CD4-positive, alpha-beta T cell treated with Interleukin-2 at 100 ng/mL for 4 hours (primary cell): ENCODE measurements around the gene RAMAC.
"Not testable (repeated sequence)": the region's sequence is repeated elsewhere in the genome, so short reads cannot be mapped to it uniquely, and the experiment has no call there.

ENCODE experiments used
- DNase-seq: peaks from one replicate; pipeline ENCODE4 v3.0.0-alpha.2; 2020; ENCODE audit warnings: low spot score

Gene RAMAC

DNA sequence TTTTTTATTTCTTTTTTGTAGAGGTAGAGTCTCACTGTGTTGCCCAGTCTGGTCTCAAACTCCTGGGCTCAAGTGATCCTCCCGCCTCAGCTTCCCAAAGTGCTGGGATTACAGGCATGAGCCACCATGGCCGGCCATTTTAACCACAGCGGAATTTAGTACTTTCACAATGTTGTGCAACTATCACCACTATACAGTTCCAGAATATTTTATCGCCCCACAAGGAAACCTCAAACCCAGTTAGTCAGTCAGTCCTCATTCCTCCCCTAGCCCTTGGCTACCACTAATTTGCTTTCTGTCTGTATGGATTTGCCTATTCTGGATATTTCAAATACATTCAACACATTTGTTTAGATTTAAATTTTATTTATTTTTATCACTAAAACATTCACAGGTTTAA lies 17.9 kb upstream of the RAMAC start:
- DNase-seq = no peak

- DNase-seq = no peak
Measured at GRCh38 chr15:82969353-82969752, 16.7 kb upstream of the RAMAC start.

GRCh38 chr15:82970078-82970686 lies 15.8 kb upstream of the RAMAC start:
- no peak for DNase-seq

- no peak for DNase-seq
Measured at GRCh38 chr15:82970696-82971095, 15.3 kb upstream of the RAMAC start.

DNA sequence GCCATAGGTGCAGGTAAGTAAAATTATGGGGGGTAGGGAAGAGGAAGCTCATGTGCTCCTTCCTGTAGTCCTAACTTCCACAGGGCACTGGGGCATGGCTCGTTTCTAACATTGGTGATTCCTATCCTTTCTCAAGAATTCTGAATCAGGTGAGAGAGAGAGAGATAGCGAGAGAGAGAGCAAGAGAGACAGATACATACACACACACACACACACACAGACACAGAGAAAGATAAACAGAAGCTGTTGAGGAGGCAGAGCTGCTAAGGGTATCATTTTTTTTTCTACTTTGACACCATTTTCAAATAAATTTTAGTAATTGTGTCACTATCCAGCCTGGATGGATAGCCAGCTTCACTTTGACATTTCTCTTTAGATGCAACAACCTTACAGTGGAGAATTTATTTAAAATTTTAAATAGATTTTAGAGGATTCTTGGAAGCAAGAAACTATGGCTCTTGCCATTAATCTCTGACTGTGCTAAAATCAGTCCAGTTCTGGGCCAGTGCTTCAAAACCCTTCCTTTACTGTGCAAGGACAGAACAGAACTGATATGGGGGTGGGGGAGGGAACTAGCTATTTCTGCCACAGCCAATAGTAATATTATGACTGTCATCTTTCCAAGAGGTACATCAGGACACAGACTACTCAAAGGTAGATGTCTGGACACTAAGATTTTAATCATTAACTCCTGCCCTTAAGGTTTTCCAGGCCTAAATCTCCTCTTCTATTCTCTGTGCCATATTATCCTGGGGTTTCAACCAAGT lies 14.6 kb upstream of the RAMAC start:
- no peak for DNase-seq

GRCh38 chr15:82972990-82973389 lies 13.0 kb upstream of the RAMAC start:
- no peak for DNase-seq

- no peak for DNase-seq
Measured at GRCh38 chr15:82977076-82977475, 8.9 kb upstream of the RAMAC start.

GRCh38 chr15:82978438-82978837 lies 7.6 kb upstream of the RAMAC start:
- DNase-seq = no peak

DNA sequence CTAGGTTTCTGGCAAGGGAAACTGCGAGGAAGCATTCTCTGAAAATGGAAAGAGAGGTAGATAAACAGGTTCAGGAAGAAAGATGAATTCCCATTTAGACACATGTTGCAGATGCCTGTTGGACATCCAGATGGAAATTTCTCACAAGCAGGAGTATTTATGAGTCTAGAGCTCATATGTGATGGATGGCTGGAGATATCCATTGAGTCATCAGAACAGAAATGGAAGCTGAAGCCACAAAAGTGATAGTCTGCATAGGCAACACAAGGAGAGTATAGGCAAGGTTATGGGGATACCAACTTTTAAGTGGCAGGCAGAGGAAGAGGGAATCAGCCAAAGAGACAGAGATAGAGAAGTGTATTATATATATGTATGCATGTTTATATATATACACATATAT lies 6.3 kb upstream of the RAMAC start:
- DNase-seq = no peak

DNA sequence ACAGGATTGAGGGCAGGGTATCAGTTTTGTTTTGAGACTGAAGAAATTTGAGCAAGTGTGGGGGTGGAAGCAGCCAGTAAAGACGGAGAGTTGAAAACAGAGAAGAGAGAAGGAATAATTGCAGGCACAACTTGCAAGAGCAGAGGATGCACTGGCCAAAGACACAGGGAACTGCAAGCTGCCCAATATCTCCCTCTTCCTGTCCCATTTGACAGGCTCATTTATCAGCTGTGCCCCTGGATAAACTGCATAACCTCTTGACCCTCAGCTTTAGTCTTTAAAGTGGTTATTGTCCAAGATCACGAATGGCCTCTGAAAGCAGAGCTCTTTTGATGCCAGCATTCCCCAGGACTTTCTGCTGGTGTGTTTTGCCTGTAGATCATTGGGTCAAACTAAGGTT lies 5.0 kb upstream of the RAMAC start:
- no peak for DNase-seq

- DNase-seq = peak; percentile 14
Measured at GRCh38 chr15:82986442-82986780, 401 bp downstream of the RAMAC start.

- DNase-seq = no peak
Measured at GRCh38 chr15:82992436-82992998, 6.5 kb downstream of the RAMAC start.

- DNase-seq = no peak
Measured at GRCh38 chr15:82993144-82993543, 7.1 kb downstream of the RAMAC start.

DNA sequence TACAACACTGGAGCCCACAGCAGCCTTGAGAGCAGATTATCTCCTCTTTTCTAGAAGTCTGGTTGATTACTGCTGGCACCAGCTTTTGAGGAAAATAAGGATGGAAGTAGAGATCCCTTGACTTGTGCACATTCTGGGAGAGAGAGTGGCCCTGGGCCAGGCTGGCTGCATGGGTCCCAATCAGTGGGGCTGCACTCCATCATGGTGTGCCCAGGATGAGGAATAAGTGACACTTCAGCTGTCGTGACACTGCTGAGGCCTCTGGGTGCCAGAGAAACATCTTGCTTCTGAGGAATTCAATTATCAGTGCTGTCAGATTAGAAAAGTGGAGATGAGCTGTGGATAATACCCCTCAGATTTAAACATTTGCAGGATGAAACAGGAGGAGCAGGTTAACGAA lies 9.1 kb downstream of the RAMAC start:
- DNase-seq = no peak

DNA sequence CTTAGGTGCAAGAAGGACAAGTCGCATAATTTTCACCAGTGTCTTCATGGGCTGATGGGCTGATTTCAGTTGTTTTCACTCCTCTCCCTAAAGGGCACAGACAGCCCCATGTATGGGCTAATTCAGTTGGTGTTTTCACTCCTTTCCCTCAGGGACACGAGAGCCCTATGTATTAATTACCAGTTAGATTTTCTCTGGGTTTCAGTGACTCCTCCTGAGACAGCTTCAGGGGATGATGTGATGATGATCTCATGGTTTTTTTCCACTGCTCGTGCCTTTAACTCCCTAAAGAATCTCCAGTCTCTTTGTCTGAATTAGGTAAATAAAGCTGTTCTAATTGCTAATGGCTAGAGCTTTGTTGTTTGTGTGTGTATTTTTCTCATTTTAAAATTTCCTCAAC lies 9.9 kb downstream of the RAMAC start:
- DNase-seq = no peak

DNA sequence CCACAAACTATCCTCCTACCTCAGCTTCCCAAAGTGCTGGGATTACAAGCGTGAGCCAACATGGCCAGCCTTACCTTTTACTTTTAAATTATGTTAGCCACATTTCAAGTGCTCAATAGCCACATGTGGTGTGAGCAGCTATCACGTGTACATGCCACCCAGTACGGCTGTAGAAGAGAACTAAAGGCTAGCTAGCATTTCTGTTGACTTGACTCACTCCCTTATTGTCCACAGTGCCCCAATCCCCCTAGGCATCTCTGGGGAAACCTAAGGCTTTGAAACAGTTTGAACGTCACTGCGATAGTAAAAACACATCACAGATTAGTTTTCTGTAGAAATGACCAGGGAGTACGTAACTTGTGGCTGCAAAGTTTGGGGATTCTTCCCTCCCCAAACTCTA lies 13.4 kb downstream of the RAMAC start:
- no peak for DNase-seq

GRCh38 chr15:82999905-83000671 lies 14.1 kb downstream of the RAMAC start:
- peak; percentile 63 for DNase-seq

DNA sequence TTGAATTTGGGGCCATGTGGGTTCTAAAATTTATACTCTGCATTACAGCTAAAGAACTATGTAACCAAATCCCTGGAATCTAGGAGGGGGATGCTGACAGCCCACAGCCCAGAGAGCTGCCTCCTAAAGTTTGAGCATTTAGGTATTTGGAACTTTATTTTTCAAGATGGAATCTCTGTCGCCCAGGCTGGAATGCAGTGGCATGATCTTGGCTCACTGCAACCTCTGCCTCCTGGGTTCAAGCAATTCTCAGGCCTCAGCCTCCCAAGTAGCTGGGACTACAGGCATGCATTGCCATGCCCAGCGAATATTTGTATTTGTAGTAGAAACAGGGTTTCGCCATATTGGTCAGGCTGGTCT lies 14.6 kb downstream of the RAMAC start:
- DNase-seq = not testable (repeated sequence)

DNA sequence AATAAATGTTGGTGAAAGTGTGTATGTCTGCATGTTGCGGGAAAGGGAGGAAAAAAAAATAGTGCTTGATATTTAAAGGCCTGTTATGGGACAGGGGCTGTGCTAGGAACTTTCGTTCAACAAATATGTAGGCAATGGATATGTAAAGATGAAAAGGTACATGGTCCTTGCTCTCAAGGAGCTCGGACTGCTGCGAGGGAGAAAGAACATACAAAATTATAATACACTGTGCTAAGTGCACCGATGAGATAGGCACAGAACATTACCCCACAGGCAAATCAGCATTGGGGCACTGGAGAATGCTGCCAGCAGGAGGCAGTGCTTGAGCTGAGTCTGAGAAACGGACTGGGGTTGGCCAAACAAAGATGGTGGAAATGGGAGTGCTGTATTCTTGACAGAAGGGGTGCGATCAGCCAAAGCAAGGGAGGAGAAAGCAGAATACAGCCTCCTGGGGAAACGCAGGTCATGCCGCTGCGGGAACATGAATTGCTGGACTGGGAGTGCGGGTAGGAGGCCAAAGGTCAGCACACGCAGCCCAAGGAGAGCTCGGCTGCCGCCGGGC lies 24.8 kb downstream of the RAMAC start:
- peak; percentile 84 for DNase-seq

DNA sequence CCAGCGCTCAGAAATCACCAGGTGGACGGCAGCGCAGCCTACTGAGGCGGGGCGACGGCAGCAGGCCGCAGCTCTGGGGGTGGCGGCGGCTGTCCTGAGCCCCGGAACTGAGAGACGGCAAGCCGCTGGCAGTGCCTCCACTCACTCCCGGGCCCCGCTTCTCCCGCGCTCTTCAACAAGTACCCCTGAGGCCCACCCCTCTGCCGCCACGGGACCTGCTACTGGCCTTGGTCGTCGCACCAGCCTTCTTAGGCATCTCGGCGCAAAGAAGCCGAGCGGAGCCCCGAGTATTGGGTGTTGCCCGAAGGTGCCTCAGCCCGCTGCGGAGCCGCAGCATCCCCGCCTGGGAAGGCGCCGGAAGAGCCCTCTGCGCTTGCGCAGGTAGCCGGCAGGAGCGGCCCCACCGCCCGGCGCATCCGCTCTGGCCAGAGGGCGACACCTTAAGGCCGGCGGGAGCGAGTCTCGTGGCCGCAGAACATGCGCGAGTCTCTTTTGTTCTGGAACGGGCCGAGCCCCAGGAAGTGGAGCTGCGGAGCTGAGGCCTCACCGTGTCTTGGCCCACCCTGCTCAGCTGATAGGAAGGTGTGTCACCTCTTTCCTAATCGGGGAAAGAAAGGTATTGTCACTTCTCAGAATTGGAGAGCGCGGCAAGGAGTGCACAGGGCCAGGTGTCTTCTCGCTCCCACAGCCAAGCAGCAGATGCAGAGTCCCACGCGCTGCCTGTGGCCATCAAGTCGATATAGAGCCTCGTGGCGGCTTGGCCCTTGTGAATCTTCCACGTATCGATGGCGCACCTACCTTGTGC lies 25.5 kb downstream of the RAMAC start, which contains the start of gene C15orf40:
TSS of gene C15orf40 (minus strand) at position 369 of the 805 bp plus-strand sequence. CDS start at position 337, 32 bp downstream.
- DNase-seq = peak; percentile 94

GRCh38 chr15:83012076-83012426 lies 26.0 kb downstream of the RAMAC start:
- no peak for DNase-seq

GRCh38 chr15:83012636-83013035 lies 26.6 kb downstream of the RAMAC start:
- no peak for DNase-seq
